GM12891 (cell line): Measurements from ENCODE around the gene FCRL1.

Experiments used
- PAX5 ChIP-seq: IDR thresholded peaks from 2 replicates; pipeline ENCODE4 v1.6.1; 2011; ENCODE audit warnings: low read length, moderate library complexity, mild to moderate bottlenecking; ENCODE audit not compliant: insufficient read depth, severe bottlenecking
- POLR2A ChIP-seq: IDR thresholded peaks from 2 replicates; pipeline ENCODE4 v1.6.1; 2011; ENCODE audit warnings: low read depth, low read length, control low read depth
- POLR2AphosphoS5 ChIP-seq: IDR thresholded peaks from 2 replicates; pipeline ENCODE4 v1.6.1; 2011; ENCODE audit warnings: low read depth, low read length, control low read depth
- POU2F2 ChIP-seq: IDR thresholded peaks from 2 replicates; pipeline ENCODE4 v1.6.1; 2011; ENCODE audit warnings: low read depth, mild to moderate bottlenecking, control low read depth, low read length, moderate library complexity
- SPI1 ChIP-seq: IDR thresholded peaks from 2 replicates; pipeline ENCODE4 v1.6.1; 2011; ENCODE audit warnings: low read depth, low read length, control low read depth
- TAF1 ChIP-seq: IDR thresholded peaks from 2 replicates; pipeline ENCODE4 v1.6.1; 2011; ENCODE audit warnings: low read depth, low read length, control low read depth

DNA sequence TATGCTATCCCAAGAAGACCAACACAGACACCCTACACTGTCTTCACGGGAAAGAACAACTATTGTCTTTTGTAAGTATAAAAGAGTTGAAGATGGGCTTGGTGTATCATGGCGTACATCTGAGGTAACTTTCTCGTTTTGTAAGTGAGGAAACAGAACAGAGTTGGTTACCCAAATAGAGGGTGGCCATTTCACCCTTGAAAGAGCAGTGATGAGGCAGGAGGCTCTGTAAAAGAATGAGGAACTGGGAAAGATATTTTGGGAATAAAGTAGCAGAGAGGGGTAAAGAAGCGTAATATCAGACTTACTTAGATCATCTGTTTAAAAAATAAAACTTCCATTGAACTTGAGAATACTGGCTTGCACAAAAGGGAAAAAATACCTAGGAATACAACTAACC lies 61.9 kb downstream of the FCRL1 start:
- no peak for TF ChIP-seq POLR2A
- TF ChIP-seq POU2F2 = no peak
- no peak for TF ChIP-seq POLR2AphosphoS5
- TF ChIP-seq SPI1 = no peak
- no peak for TF ChIP-seq TAF1
- no peak for TF ChIP-seq PAX5
